GM10248 (cell line): Measurements from ENCODE around the gene WDR93.

Source experiments
- CTCF ChIA-PET: fragments of 300-600 bp; sonication (Branson Sonifier 250); formaldehyde crosslinking; extraction: SDS; loops from one replicate; lab custom pipeline; 2021; ENCODE audit warnings: antibody characterized with exemption; lab: Yijun Ruan, JAX
- POLR2A ChIA-PET: fragments of 350-650 bp; sonication (Branson Sonifier 250); formaldehyde crosslinking; extraction: SDS; loops from one replicate; lab custom pipeline; 2020; ENCODE audit warnings: antibody characterized with exemption; lab: Yijun Ruan, JAX
- DNase-seq: peaks from one replicate; pipeline ENCODE4 v3.0.0; 2012; ENCODE audit errors: extremely low spot score
- CTCF ChIP-seq: IDR thresholded peaks from 2 replicates; pipeline ENCODE4 v1.5.1; 2012; ENCODE audit warnings: mild to moderate bottlenecking, low read depth; ENCODE audit errors: extremely low read depth, missing control alignments, control extremely low read depth

WDR93 gene

GRCh38 chr15:89666858-89667705 is 23.5 kb upstream of the WDR93 start:
- ChIA-PET POLR2A (no interaction called here), CTCF (interaction anchor here (1.2 to 1.7 kb wide), 2 partner anchors 9 to 21 kb away, joined by 3 to 6 read pairs; no protein-coding TSS in a partner anchor)
- DNase-seq: no peak
- TF ChIP-seq CTCF: no peak

- ChIA-PET CTCF (interaction anchor here (1.2 to 1.7 kb wide), 2 partner anchors 10 to 21 kb away, joined by 3 to 6 read pairs; no protein-coding TSS in a partner anchor), POLR2A (no interaction called here)
- no peak for DNase-seq
- no peak for TF ChIP-seq CTCF
These were observed 23.0 kb upstream of the WDR93 start for GRCh38 chr15:89667706-89667960.

- ChIA-PET POLR2A (no interaction called here), CTCF (interaction anchor here (1.2 to 1.7 kb wide), 2 partner anchors 11 to 22 kb away, joined by 3 to 6 read pairs; no protein-coding TSS in a partner anchor)
- no peak for DNase-seq
- TF ChIP-seq CTCF: no peak
These were observed 22.4 kb upstream of the WDR93 start for GRCh38 chr15:89668171-89668570.

GRCh38 chr15:89669309-89669865 is 21.2 kb upstream of the WDR93 start:
- ChIA-PET CTCF (no interaction called here), POLR2A (no interaction called here)
- no peak for TF ChIP-seq CTCF
- no peak for DNase-seq

GRCh38 chr15:89669941-89670340 is 20.7 kb upstream of the WDR93 start:
- CTCF ChIA-PET: no interaction called here
- no peak for TF ChIP-seq CTCF
- POLR2A ChIA-PET: no interaction called here
- no peak for DNase-seq

GRCh38 chr15:89670971-89671560 is 19.5 kb upstream of the WDR93 start:
- no peak for TF ChIP-seq CTCF
- CTCF ChIA-PET: interaction anchor here (0.8 to 2.7 kb wide), 3 partner anchors 8 to 112 kb away, joined by 3 to 20 read pairs (median 3); no protein-coding TSS in a partner anchor
- POLR2A ChIA-PET: no interaction called here
- no peak for DNase-seq
